ENCODE results near the gene ECSIT. TPM values are rescaled to one million over a fixed set of nuclear protein-coding genes. Genes with fewer than 3 reads are reported as not detected.
"Not testable (repeated sequence)": the region's sequence is repeated elsewhere in the genome, so short reads cannot be mapped to it uniquely, and the experiment has no call there.

Gene ECSIT
- total and polyA plus RNA-seq, 2 experiments from 2014 or later: 36.6 to 66.5 TPM

- Mint-ChIP-seq H3K9me3 (no peaks in the 10 kb centered on the region; the same call in 1 of the 3 replicates), H3K36me3 (ENCODE audit: low read depth) (no peaks in the 10 kb centered on the region; the same call in 2 of the 3 replicates), H3K4me3 (no peak overlapping the region), H3K27me3 (ENCODE audit: insufficient read depth, low read depth, poor library complexity) (peaks cover 21% of the 10 kb centered on the region), H3K27ac (no peak overlapping the region), H3K4me1 (no peaks in the 10 kb centered on the region; the same call in 2 of the 3 replicates)
- DNase-seq (ENCODE audit: low spot score) (no peak), ATAC-seq (no peak)
- no peak overlapping the region for H3K27ac ChIP-seq (ENCODE audit: low read depth)
- H3K4me3 ChIP-seq: no peak overlapping the region
- no peaks in the 10 kb centered on the region for H4K20me1 ChIP-seq (replicated peaks; ENCODE audit: insufficient read depth)
- no peaks in the 10 kb centered on the region for H3K36me3 ChIP-seq (ENCODE audit: insufficient read depth)
- no peak overlapping the region for H3K4me2 ChIP-seq
- H2AFZ ChIP-seq: no peak overlapping the region
- no peaks in the 10 kb centered on the region for H3K4me1 ChIP-seq (ENCODE audit: insufficient read depth)
- TF ChIP-seq ZNF331 (CRISPR knock-in tag; IDR thresholded peaks at IDR 0.05; ENCODE audit: low read depth) (no peak), ZNF462 (CRISPR knock-in tag; IDR thresholded peaks at IDR 0.05) (no peak), POLR2AphosphoS5 (IDR thresholded peaks at IDR 0.05; ENCODE audit: low read depth) (no peak), CREB1 (CRISPR knock-in tag; IDR thresholded peaks at IDR 0.05; ENCODE audit: low read depth) (no peak), EZH2phosphoT487 (IDR thresholded peaks at IDR 0.05; ENCODE audit: unreplicated experiment) (no peak), REST (IDR thresholded peaks at IDR 0.05; ENCODE audit: unreplicated experiment) (no peak)
- no peaks in the 10 kb centered on the region for H3K9me2 ChIP-seq (ENCODE audit: insufficient read depth)
- no peaks in the 10 kb centered on the region for H3K79me2 ChIP-seq (replicated peaks; ENCODE audit: insufficient read depth)
- no peaks in the 10 kb centered on the region for H3K27me3 ChIP-seq (ENCODE audit: insufficient read depth)
- no peaks in the 10 kb centered on the region for H3F3A ChIP-seq (replicated peaks; ENCODE audit: low read depth)
Measured at GRCh38 chr19:11473725-11474124, 55.2 kb downstream of the ECSIT start.

- H3K79me2 ChIP-seq (replicated peaks; ENCODE audit: insufficient read depth); H3K4me1 Mint-ChIP-seq; H3K4me2 ChIP-seq; H3K27ac ChIP-seq (ENCODE audit: low read depth); H4K20me1 ChIP-seq (replicated peaks; ENCODE audit: insufficient read depth); DNase-seq (ENCODE audit: low spot score); H3K36me3 Mint-ChIP-seq (ENCODE audit: low read depth); H3K9me2 ChIP-seq (ENCODE audit: insufficient read depth); H3K27ac Mint-ChIP-seq; H3K9me3 Mint-ChIP-seq; H3K27me3 ChIP-seq (ENCODE audit: insufficient read depth); H3K4me3 ChIP-seq; H3K27me3 Mint-ChIP-seq (ENCODE audit: insufficient read depth, low read depth, poor library complexity); H3K36me3 ChIP-seq (ENCODE audit: insufficient read depth); ATAC-seq; H3K4me3 Mint-ChIP-seq; H2AFZ ChIP-seq; H3F3A ChIP-seq (replicated peaks; ENCODE audit: low read depth): not testable (repeated sequence)
- H3K4me1 ChIP-seq (ENCODE audit: insufficient read depth): peaks cover 11% of the 10 kb centered on the region; the same call in 1 of the 2 replicates
Measured at GRCh38 chr19:11468266-11468845, 60.6 kb downstream of the ECSIT start.

All from GM23338 (cell line).